Colonic mucosa (tissue), 4 donors: ENCODE data around the gene ZNF516. TPM values are rescaled to one million over a fixed set of nuclear protein-coding genes. Genes with fewer than 3 reads are reported as not detected.

Experiments used
- DNase-seq: peaks from one replicate; pipeline ENCODE4 v3.0.0-alpha.2; 2020
- H3K27ac ChIP-seq: fragments of 200-600 bp; one replicate; pipeline ENCODE4 v1.8.0; 2021
- H3K27me3 ChIP-seq: fragments of 200-600 bp; one replicate; pipeline ENCODE4 v1.8.0; 2021
- H3K36me3 ChIP-seq: fragments of 200-600 bp; one replicate; pipeline ENCODE4 v1.8.0; 2021
- H3K4me1 ChIP-seq: fragments of 200-600 bp; one replicate; pipeline ENCODE4 v1.8.0; 2021; ENCODE audit warnings: mild to moderate bottlenecking
- H3K4me3 ChIP-seq: fragments of 200-600 bp; one replicate; pipeline ENCODE4 v1.8.0; 2021
- H3K9ac ChIP-seq, 2 donors: one replicate each; pipeline ENCODE4 v1.7.0; 2013; ENCODE audit warnings: control low read depth in 2 of 2, low read depth in 2 of 2, low read length in 2 of 2
- H3K9me3 ChIP-seq: fragments of 200-600 bp; one replicate; pipeline ENCODE4 v1.8.0; 2021
- CTCF ChIP-seq: fragments of 200-600 bp; IDR thresholded peaks from one replicate; pipeline ENCODE4 v1.8.0; 2022; ENCODE audit warnings: antibody characterized with exemption, mild to moderate bottlenecking
- intact Hi-C: fragments of 100-400 bp; cut with DNase I; formaldehyde crosslinking; loops from one replicate; pipeline ENCODE4 v1.14.1; 2022
- total RNA-seq, 2 donors: library from RNA; stranded (reverse); fragmentation: NEBNext Ultra II Directional in 1 of 2; extraction: Animal tissue kit (Norgen Biotek cat#: 25700) in 1 of 2; gene quantifications; one replicate each; pipeline ENCODE4 v1.2.1, GENCODE V29; 2021
- donor health status: healthy.
- donor health status: DM: no; HTN: no; CAD: no.
- donor health status: DM: no; HTN: no; CAD: no.

The ZNF516 gene
- total RNA-seq, 2 donors from 2014 or later, result 15.2 to 21.3 TPM

- no peak for TF ChIP-seq CTCF
- intact Hi-C loops, result no loop called here
- no peak overlapping the region for H3K4me3 ChIP-seq
- H3K36me3 ChIP-seq, result no peaks in the 10 kb centered on the region
- no peaks in the 10 kb centered on the region for H3K4me1 ChIP-seq
- no peaks in the 10 kb centered on the region for H3K9me3 ChIP-seq
- no peaks in the 10 kb centered on the region for H3K27me3 ChIP-seq
- no peak overlapping the region for H3K27ac ChIP-seq
- peak overlapping the region in 1 of 2 donors; percentile 49 for H3K9ac ChIP-seq
- DNase-seq, result no peak
These were observed 6.9 kb downstream of the ZNF516 start for GRCh38 chr18:76488190-76488589.

- H3K9ac ChIP-seq, result peak overlapping the region in 1 of 2 donors; percentile 49
- H3K4me3 ChIP-seq, result no peak overlapping the region
- no peak for DNase-seq
- H3K4me1 ChIP-seq, result no peaks in the 10 kb centered on the region
- H3K9me3 ChIP-seq, result no peaks in the 10 kb centered on the region
- no peaks in the 10 kb centered on the region for H3K27me3 ChIP-seq
- intact Hi-C loops, result no loop called here
- H3K27ac ChIP-seq, result no peak overlapping the region
- H3K36me3 ChIP-seq, result no peaks in the 10 kb centered on the region
- TF ChIP-seq CTCF, result no peak
These were observed 7.3 kb downstream of the ZNF516 start for GRCh38 chr18:76487782-76488181.

- Histone ChIP-seq H3K4me1 (no peaks in the 10 kb centered on the region), H3K4me3 (no peak overlapping the region), H3K36me3 (no peaks in the 10 kb centered on the region), H3K9ac (no peak overlapping the region), H3K27ac (no peak overlapping the region), H3K27me3 (no peaks in the 10 kb centered on the region), H3K9me3 (no peaks in the 10 kb centered on the region)
- TF ChIP-seq CTCF, result no peak
- intact Hi-C loops, result no loop called here
- DNase-seq, result no peak
These were observed 8.0 kb downstream of the ZNF516 start for GRCh38 chr18:76487070-76487469.

GRCh38 chr18:76486574-76486973 is 8.5 kb downstream of the ZNF516 start:
- Histone ChIP-seq H3K36me3 (no peaks in the 10 kb centered on the region), H3K27me3 (no peaks in the 10 kb centered on the region), H3K27ac (no peak overlapping the region), H3K4me3 (no peak overlapping the region), H3K9ac (no peak overlapping the region), H3K4me1 (no peaks in the 10 kb centered on the region), H3K9me3 (no peaks in the 10 kb centered on the region)
- intact Hi-C loops, result no loop called here
- DNase-seq, result no peak
- TF ChIP-seq CTCF, result no peak

GRCh38 chr18:76486038-76486437 is 9.0 kb downstream of the ZNF516 start:
- no peak for DNase-seq
- Histone ChIP-seq H3K36me3 (no peaks in the 10 kb centered on the region), H3K4me3 (no peak overlapping the region), H3K9me3 (no peaks in the 10 kb centered on the region), H3K4me1 (no peaks in the 10 kb centered on the region), H3K27me3 (no peaks in the 10 kb centered on the region), H3K27ac (no peak overlapping the region), H3K9ac (no peak overlapping the region)
- intact Hi-C loops, result no loop called here
- TF ChIP-seq CTCF, result no peak
